ENCODE results near the gene RPL37A.

RPL37A gene

GRCh38 chr2:216495656-216496055 is 3.0 kb upstream of the RPL37A start:
- H3K4me3 ChIP-seq (replicated peaks; ENCODE audit: low read depth, low read length), result no peak overlapping the region
- TF ChIP-seq CTCF (IDR thresholded peaks at IDR 0.05; ENCODE audit: low read depth, low read length, missing control alignments), result no peak
- DNase-seq (ENCODE audit: extremely low read depth, low read depth), result no peak

- peak overlapping the region; percentile 94 for H3K4me3 ChIP-seq (replicated peaks; ENCODE audit: low read depth, low read length)
- no peak for TF ChIP-seq CTCF (IDR thresholded peaks at IDR 0.05; ENCODE audit: low read depth, low read length, missing control alignments)
- no peak for DNase-seq (ENCODE audit: extremely low read depth, low read depth)
Observed at GRCh38 chr2:216497382-216498069, 1.1 kb upstream of the RPL37A start.

GRCh38 chr2:216498070-216498378 is 620 bp upstream of the RPL37A start:
- DNase-seq (ENCODE audit: extremely low read depth, low read depth), result no peak
- peak overlapping the region; percentile 94 for H3K4me3 ChIP-seq (replicated peaks; ENCODE audit: low read depth, low read length)
- no peak for TF ChIP-seq CTCF (IDR thresholded peaks at IDR 0.05; ENCODE audit: low read depth, low read length, missing control alignments)

- H3K4me3 ChIP-seq (replicated peaks; ENCODE audit: low read depth, low read length), result peak overlapping the region; percentile 94
- no peak for TF ChIP-seq CTCF (IDR thresholded peaks at IDR 0.05; ENCODE audit: low read depth, low read length, missing control alignments)
- no peak for DNase-seq (ENCODE audit: extremely low read depth, low read depth)
Observed at GRCh38 chr2:216499641-216500218, 1.1 kb downstream of the RPL37A start.

GRCh38 chr2:216500572-216500971 is 1.9 kb downstream of the RPL37A start:
- no peak for DNase-seq (ENCODE audit: extremely low read depth, low read depth)
- TF ChIP-seq CTCF (IDR thresholded peaks at IDR 0.05; ENCODE audit: low read depth, low read length, missing control alignments), result no peak
- H3K4me3 ChIP-seq (replicated peaks; ENCODE audit: low read depth, low read length), result peak overlapping the region; percentile 94

GRCh38 chr2:216501854-216502253 is 3.2 kb downstream of the RPL37A start:
- TF ChIP-seq CTCF (IDR thresholded peaks at IDR 0.05; ENCODE audit: low read depth, low read length, missing control alignments), result no peak
- DNase-seq (ENCODE audit: extremely low read depth, low read depth), result no peak
- peak overlapping the region; percentile 94 for H3K4me3 ChIP-seq (replicated peaks; ENCODE audit: low read depth, low read length)
